HG03280 (cell line): Measurements from ENCODE around the gene PLEKHG5.

Experiments used
- ATAC-seq: cut with Tn5 transposase; IDR thresholded peaks from one replicate; pipeline ENCODE4 v1.9.1; 2021; ENCODE audit warnings: mild to moderate bottlenecking, moderate library complexity; ENCODE audit not compliant: unreplicated experiment

The PLEKHG5 gene

GRCh38 chr1:6491480-6491962, at the start of gene PLEKHG5:
Gene PLEKHG5, minus strand, starts transcription at chr1:6491667. Its CDS starts 14,096 bp downstream, at chr1:6477571.
- ATAC-seq: no peak

- no peak for ATAC-seq
Observed at GRCh38 chr1:6538956-6539355, 47.5 kb upstream of the PLEKHG5 start.

- no peak for ATAC-seq
Observed at GRCh38 chr1:6536291-6536690, 44.8 kb upstream of the PLEKHG5 start.

- ATAC-seq: no peak
Observed at GRCh38 chr1:6535214-6535613, 43.7 kb upstream of the PLEKHG5 start.

GRCh38 chr1:6534248-6534822, 42.9 kb upstream of the PLEKHG5 start:
- ATAC-seq: no peak

GRCh38 chr1:6531996-6532395, 40.5 kb upstream of the PLEKHG5 start:
- no peak for ATAC-seq

- no peak for ATAC-seq
Observed at GRCh38 chr1:6530504-6531160, 39.2 kb upstream of the PLEKHG5 start.

- ATAC-seq: no peak
Observed at GRCh38 chr1:6528492-6528891, 37.0 kb upstream of the PLEKHG5 start.

GRCh38 chr1:6526316-6526715, 34.8 kb upstream of the PLEKHG5 start:
- no peak for ATAC-seq

GRCh38 chr1:6523566-6523965, 32.1 kb upstream of the PLEKHG5 start:
- no peak for ATAC-seq

GRCh38 chr1:6521536-6521935, 30.1 kb upstream of the PLEKHG5 start:
- ATAC-seq: no peak

- ATAC-seq: no peak
Observed at GRCh38 chr1:6519935-6520671, 28.6 kb upstream of the PLEKHG5 start.

GRCh38 chr1:6519491-6519934, 28.0 kb upstream of the PLEKHG5 start:
- ATAC-seq: no peak

GRCh38 chr1:6517435-6517851, 26.0 kb upstream of the PLEKHG5 start:
- no peak for ATAC-seq

- ATAC-seq: no peak
Observed at GRCh38 chr1:6515771-6516170, 24.3 kb upstream of the PLEKHG5 start.

- no peak for ATAC-seq
Observed at GRCh38 chr1:6513320-6513801, 21.9 kb upstream of the PLEKHG5 start.

- ATAC-seq: no peak
Observed at GRCh38 chr1:6512908-6513280, 21.4 kb upstream of the PLEKHG5 start.

- no peak for ATAC-seq
Observed at GRCh38 chr1:6512245-6512907, 20.9 kb upstream of the PLEKHG5 start.

- no peak for ATAC-seq
Observed at GRCh38 chr1:6511561-6512244, 20.2 kb upstream of the PLEKHG5 start.

GRCh38 chr1:6511056-6511455, 19.6 kb upstream of the PLEKHG5 start:
- ATAC-seq: no peak

GRCh38 chr1:6510493-6510892, 19.0 kb upstream of the PLEKHG5 start:
- no peak for ATAC-seq
